Retinal pigment epithelial cell (primary cell): Measurements from ENCODE around the gene SLC27A3.

ENCODE experiments used
- DNase-seq: peaks from one replicate; pipeline ENCODE4 v3.0.0-alpha.2; 2010; ENCODE audit warnings: low read depth
- H3K4me3 ChIP-seq: 2 replicates; pipeline ENCODE4 v1.5.1; 2011; ENCODE audit warnings: mild to moderate bottlenecking, low read length, control low read depth, moderate library complexity
- TF ChIP-seq, protein P1 (sequence below): conservative IDR thresholded peaks from 2 replicates; pipeline ENCODE4 v1.5.1; 2011; ENCODE audit warnings: low read depth, low read length, control low read depth, inconsistent platforms

The SLC27A3 gene

DNA sequence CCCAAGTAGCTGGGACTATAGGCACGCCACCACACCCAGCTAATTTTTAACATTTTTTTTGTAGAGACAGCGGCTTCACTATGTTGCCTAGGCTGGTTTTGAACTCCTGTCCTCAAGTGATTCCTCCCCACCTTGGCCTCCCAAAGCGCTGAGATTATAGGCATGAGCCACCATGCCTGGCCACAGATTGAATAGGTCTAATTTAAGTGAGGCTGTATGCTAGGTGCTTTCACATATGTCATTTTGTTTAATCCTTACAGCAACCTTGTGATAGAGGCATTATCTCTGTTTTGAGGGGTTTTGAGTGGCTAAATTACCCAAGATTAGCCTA is 40.2 kb upstream of the SLC27A3 start:
- TF ChIP-seq, protein P1, sequence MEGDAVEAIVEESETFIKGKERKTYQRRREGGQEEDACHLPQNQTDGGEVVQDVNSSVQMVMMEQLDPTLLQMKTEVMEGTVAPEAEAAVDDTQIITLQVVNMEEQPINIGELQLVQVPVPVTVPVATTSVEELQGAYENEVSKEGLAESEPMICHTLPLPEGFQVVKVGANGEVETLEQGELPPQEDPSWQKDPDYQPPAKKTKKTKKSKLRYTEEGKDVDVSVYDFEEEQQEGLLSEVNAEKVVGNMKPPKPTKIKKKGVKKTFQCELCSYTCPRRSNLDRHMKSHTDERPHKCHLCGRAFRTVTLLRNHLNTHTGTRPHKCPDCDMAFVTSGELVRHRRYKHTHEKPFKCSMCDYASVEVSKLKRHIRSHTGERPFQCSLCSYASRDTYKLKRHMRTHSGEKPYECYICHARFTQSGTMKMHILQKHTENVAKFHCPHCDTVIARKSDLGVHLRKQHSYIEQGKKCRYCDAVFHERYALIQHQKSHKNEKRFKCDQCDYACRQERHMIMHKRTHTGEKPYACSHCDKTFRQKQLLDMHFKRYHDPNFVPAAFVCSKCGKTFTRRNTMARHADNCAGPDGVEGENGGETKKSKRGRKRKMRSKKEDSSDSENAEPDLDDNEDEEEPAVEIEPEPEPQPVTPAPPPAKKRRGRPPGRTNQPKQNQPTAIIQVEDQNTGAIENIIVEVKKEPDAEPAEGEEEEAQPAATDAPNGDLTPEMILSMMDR: no peak
- no peak overlapping the region for H3K4me3 ChIP-seq
- DNase-seq: no peak

DNA sequence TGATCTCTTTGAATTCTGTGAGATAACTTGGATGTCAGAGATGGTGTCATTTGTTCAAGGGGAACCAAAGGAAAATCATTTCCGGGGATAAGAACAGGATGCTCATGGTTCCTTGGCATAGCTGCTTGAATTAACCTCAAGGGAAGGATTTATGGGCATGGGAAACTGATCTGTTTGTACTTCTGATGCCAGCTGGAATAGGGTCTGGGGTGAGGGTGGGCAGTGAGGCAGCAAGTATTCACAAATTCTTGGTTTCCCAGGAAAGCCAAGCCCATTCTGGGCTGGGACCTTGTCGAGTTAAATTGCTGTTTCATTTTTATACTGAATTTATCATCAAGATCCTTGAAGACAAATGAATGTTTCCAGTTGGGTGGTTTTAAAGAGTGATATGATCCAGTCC is 33.2 kb upstream of the SLC27A3 start:
- no peak for DNase-seq
- TF ChIP-seq, protein P1: no peak
- H3K4me3 ChIP-seq: no peak overlapping the region

DNA sequence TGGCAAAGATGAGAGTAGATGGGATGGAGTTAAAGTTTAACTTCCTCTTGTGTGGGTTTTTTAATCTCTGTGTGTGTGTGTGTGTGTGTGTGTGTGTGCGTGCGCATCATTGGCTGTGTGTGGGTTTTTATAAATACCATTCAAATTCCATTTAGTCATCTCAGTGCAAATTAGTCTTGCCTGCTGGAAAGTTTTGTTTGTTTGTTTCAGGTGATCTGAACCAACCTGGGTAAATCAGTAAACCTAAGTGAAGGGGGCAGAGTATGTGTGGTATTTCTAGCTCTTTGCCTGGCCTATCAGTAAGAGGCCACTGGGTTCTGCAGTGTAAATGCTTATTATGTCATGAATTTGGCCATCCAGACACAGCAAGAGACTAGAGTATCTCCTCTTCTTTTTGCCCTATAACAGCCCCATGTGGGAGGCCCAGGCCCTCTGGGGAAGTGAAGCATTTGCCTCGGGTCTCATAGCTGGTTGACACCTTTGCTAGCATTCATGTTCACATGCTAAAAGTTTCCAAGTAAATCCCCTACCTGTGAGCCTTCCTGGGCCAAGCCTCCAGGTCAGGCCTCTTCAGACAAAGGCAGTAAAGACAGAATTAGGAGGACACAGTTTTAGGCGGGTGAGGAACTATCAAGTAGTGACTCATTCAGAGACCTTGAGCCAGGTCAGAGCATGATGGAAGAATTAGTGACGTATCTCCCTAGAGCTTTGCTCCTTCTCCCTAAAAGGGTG is 32.6 kb upstream of the SLC27A3 start:
- DNase-seq: no peak
- no peak overlapping the region for H3K4me3 ChIP-seq
- TF ChIP-seq, protein P1: no peak

DNA sequence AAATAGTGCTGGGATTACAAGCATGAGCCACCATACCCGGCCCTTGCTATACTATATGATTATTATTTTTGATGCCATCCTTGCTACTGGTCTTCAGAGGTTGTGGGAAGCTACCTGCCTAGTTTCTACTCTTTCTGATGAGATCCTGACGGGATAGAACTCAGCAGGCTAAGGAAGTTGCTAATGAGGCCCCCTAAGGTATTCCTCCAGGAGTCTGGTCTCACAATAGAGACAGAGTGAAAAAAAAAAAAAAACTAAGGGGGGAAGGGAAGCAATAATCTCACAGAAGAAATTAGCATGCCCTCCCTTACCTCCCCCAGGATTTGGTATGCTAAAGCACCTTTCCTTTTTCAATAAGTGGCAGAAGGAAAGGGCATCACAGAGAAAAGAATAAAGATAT is 29.8 kb upstream of the SLC27A3 start:
- no peak for DNase-seq
- TF ChIP-seq, protein P1: no peak
- H3K4me3 ChIP-seq: no peak overlapping the region

DNA sequence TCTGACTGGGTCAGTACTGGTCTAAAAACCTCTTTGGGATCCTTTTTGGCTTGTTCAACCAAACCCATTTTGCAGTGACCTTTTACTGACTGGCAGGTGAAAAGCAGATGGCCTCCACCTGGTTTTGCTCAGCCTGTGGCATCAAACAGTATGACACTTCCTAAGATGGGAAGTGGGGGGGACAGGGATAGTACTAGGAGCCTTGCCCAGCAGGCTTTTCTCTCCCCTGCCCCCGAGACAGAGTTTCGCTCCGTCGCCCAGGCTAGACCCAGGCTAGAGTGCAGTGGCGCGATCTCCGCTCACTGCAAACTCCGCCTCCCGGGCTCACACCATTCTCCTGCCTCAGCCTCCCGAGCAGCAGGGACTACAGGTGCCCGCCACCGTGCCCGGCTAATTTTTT is 29.0 kb upstream of the SLC27A3 start:
- no peak for DNase-seq
- TF ChIP-seq, protein P1: no peak
- no peak overlapping the region for H3K4me3 ChIP-seq

DNA sequence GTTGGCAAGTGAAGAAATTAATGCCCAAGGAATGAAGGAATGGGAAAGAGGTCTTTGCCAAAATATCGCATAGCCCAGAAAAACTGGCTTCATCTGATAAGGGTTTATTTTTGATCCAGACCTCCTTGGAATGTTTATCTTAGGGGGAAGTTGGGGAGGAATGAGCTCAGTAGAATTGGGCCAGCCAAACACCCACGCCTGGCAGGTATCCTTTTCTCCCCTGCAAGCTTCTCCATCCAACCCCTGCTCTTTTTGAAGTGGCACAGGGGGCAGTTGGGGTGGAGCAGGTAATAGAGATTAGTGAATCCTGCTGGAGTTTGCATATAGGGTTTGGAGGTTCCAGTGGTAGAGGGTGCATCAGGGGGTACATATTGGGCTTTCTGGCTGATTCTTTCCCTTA is 26.3 kb upstream of the SLC27A3 start:
- TF ChIP-seq, protein P1: no peak
- DNase-seq: no peak
- H3K4me3 ChIP-seq: no peak overlapping the region

DNA sequence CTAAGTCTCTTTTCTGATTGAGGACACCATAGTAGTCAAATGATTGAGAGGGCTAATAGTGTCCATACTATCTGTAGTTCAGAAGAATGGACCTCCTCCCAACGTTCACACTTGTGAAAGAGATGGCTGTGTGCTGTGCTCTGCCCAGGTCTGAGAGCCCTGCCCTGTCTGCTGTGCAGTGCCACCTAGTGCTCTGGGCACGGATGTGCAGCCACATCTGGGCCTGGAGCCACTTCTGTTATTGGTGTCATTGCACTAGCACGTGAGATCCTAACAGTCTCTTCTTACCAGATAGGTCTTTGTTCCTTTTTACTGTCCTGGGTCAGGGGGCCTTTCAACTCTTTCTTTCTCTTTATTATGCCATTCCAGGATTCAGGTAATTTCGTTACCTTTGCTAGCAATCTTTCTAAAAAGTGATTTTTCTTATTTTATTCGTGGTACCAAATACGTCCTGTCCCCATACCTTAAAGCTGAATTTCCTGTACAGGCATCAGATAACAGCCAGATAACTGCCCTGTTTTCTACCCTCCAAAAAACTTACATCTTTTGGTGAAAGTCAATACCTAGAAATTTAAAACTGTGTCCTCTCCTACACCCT is 25.7 kb upstream of the SLC27A3 start:
- no peak overlapping the region for H3K4me3 ChIP-seq
- TF ChIP-seq, protein P1: peak; percentile 99
- DNase-seq: no peak
